ENCODE results near the gene MAPKAP1.

MAPKAP1 gene

DNA sequence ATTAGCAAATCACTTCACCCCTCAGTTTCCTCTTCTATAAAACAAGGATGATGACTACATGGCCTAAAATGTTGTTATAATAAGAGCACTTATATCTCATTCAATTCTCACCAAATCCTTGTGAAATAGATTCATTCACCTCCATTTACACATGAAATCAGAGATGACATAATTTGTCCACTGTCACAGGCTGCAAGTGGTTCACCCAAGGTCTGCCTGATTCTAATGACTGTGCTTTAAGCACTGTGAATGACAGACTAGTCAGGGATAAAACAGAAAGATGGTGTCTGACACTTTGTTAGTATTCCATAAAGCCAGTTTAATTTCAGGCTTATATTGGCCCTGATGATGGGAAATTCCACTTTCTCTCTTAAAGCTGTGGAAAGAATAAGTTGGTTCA, 209.5 kb downstream of the MAPKAP1 start:
- no peak for TF ChIP-seq ZNF274 (IDR thresholded peaks at IDR 0.05; ENCODE audit: low read depth, low read length)
- H3K4me3 ChIP-seq (ENCODE audit: low read length) = no peak overlapping the region

DNA sequence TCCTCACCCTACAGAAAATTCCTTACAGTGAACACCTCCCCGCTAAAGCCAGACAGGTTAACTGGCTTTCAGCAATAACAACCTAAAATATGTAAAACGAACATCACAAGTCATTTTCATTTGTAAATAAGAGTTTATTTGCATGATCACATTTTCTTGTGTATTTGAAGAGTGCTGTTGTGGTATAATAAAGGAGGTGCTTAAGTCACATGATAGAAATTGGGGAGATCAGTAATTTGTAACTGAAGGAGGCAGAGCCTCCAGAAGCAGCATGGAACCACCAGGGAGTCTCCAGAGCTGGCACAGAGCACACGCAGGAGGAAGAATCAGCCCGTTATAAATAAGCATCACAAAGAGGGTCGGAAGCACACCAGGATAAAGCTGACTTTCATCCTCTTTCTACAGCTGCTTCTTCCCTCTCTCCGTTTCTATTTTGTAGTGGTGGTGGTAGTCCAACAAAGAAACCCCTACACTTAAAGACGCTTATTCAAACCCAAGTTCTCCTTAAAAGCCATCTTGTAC, 210.6 kb downstream of the MAPKAP1 start:
- no peak overlapping the region for H3K4me3 ChIP-seq (ENCODE audit: low read length)
- no peak for TF ChIP-seq ZNF274 (IDR thresholded peaks at IDR 0.05; ENCODE audit: low read depth, low read length)

DNA sequence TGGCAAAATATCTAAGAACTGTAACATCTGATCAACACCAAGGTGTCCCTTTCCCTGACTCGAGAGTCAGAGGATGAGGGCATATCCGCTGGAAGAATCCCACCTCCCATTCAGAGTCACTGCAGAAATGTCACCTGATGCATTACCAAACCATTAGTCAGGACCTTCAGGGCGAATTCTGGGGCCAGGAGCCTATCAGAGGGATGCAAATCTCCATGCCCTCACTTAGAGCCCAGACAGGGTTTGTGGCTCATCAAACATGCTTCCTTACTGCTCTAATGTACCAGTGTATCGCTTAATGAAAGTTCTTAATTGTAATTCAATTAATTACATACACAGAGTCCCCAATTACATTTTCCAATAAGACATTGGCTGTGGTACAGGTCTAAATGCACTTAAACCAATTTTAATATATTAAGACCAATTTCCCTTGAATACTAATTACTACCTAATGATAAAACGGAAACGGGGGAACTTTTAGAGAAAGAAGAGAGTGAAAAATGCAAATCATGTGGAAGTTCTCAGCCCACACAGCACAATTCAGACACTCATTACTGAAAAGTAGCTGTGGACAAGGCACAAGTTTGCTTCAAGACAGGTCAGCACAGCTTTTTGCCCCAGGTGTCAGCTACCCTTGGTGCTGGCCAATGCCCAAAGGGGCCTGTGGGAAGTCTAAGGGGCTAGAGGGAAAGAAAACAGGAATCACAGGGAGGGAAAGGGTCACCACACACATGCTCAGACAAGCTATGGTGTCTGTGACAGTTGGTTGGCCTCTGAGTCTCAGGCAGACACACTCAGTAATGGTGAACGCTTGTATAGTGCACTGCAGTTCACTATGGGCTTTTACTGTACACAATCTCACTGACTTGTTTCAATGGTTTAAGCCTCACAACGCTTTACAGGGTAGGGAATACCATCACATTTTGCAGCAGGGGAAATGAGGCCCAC, 211.6 kb downstream of the MAPKAP1 start:
- no peak overlapping the region for H3K4me3 ChIP-seq (ENCODE audit: low read length)

DNA sequence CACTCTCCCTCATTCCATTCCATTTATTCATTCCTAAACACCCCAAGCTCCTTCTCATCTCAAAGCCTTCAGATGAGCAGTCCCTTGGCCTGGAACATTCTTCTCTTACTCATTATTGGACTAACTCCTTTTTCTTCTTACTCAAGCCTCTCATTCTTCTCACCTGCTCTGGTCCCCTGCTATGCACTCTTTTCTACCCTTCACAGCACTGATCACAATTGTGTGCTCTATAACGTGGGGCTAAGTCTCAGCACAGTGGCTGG, 212.4 kb downstream of the MAPKAP1 start:
- no peak overlapping the region for H3K4me3 ChIP-seq (ENCODE audit: low read length)
- no peak for TF ChIP-seq ZNF274 (IDR thresholded peaks at IDR 0.05; ENCODE audit: low read depth, low read length)

More for the DNA sequence above, 211.6 kb downstream of the MAPKAP1 start:
- no peak for TF ChIP-seq ZNF274 (IDR thresholded peaks at IDR 0.05; ENCODE audit: low read depth, low read length)

DNA sequence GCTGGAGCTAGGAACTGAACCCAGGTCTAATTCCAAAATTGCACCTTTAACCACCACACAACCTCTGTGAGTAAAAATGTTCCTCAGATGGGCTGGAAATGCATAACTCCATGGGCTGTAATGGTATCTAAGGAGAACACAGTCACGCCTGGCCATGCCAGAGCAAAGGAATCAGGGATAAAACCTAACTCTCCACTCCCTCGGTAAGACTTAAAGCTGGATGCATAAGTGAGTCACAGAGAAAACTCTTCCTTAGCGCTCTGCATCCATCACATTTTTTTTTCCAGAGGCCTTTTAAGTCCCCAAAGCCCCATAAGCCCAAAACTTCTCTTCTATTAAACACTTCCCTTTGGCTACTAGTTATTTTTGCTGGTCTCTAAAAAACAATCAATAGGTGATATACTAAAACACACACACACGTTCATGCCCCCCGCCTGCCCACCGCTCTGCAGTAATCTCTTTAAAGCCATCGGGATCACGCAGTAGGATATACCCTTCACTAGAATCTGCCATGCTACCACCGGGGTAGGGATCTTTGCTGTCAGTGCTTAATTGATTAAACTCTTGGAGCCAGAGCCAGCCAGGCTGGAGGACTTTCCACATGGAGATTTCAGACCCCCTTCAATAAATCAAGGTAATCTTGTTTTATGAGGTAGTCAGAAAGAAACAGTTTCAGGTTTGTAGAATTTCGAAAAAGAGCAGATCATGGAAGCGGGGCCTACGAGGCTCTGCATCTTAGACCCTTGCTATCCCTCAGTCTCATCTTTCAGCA, 212.9 kb downstream of the MAPKAP1 start:
- TF ChIP-seq ZNF274 (IDR thresholded peaks at IDR 0.05; ENCODE audit: low read depth, low read length) = no peak
- H3K4me3 ChIP-seq (ENCODE audit: low read length) = no peak overlapping the region

DNA sequence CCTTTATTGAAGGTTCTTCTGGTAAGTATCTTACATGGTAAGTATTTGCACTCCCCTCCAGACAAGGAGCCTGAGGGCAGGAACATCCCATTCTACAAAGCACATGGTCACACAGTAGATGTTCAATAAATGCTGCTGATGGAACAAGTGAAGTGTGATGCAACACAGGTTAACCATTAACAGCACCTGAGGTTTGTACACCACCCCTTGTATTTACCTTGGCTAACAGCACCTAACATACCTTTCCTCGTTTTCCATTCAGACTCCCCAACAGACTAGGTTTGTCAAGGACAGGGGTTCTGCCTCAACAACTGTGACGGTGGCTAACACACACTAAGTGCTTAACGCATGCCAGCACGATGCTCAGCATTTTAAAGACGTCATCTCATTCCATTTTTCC, 213.6 kb downstream of the MAPKAP1 start:
- TF ChIP-seq ZNF274 (IDR thresholded peaks at IDR 0.05; ENCODE audit: low read depth, low read length) = no peak
- H3K4me3 ChIP-seq (ENCODE audit: low read length) = no peak overlapping the region

DNA sequence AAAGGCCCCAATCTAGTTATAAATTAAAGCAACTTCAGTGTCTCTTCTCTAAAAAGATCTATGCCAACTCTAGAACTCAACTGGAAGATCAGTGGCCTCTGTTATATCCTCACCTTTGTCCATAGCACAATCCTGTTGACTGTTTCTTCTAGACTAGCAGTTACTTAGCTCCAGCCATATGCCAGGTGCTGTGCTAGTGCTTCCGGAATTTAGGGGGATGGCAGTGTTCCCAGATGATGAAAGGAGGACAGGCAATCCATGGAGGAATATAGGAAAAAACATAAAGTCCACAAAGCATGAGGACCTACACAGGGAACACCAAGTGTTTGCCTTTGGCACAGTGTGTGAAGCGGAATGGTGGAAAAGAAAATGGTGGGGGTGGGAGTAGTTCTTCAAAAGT, 214.3 kb downstream of the MAPKAP1 start:
- H3K4me3 ChIP-seq (ENCODE audit: low read length) = no peak overlapping the region
- TF ChIP-seq ZNF274 (IDR thresholded peaks at IDR 0.05; ENCODE audit: low read depth, low read length) = no peak

DNA sequence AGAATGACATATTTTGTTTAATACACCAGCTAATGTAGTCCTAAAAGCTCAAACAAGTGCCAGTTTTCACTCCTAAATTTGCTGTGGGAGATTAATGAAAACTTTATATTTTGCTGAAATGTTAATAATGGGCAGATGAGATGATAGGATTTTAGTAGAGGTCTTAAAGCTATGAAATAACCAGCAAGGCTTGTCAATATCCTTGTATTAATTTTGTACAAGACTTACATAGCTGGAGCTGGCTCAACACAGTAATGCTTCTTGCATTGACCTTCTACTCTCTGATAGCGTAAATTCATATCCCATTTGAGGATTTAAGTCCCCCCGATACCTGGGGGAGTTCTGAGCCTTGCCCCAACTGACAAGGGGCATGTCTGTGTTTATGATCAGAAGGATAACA, 219.2 kb downstream of the MAPKAP1 start:
- no peak for TF ChIP-seq ZNF274 (IDR thresholded peaks at IDR 0.05; ENCODE audit: low read depth, low read length)
- H3K4me3 ChIP-seq (ENCODE audit: low read length) = no peak overlapping the region

DNA sequence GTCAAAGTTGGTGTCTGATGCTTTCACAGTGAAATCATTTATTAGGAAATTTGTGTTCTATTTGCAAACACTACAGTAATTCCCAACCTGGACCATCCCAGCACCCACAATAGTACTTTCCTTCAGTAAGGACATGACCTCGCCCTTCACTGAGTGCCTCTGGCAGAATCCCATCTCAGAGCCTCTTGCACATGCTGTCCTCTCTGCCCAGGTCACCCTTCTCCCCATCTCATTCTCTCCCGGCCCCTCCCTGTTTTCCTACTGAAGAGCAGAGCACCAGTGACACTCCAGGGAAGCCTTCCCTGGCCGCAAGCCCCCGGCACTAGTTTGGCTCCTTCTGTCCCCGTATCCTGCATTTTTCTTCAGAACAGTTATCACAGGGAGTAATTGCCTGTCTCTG, 220.4 kb downstream of the MAPKAP1 start:
- no peak overlapping the region for H3K4me3 ChIP-seq (ENCODE audit: low read length)
- TF ChIP-seq ZNF274 (IDR thresholded peaks at IDR 0.05; ENCODE audit: low read depth, low read length) = no peak

DNA sequence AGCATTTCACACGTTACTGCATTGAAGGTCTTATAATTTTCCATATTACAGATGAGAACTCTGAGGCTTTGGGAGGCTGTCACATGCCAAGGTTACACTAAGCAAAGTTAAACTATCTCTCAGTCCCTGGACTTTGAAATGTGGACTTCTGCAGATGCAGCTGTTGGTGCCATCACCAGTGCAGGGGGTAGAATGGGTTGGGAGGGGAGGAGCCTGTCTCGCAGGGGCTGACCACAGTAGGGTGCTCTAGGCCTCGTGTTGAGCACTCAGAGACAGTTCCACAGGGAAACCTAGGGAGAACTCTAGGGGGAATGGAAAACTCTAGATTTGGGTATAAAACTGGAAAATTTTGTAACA, 220.9 kb downstream of the MAPKAP1 start:
- no peak overlapping the region for H3K4me3 ChIP-seq (ENCODE audit: low read length)
- TF ChIP-seq ZNF274 (IDR thresholded peaks at IDR 0.05; ENCODE audit: low read depth, low read length) = no peak

DNA sequence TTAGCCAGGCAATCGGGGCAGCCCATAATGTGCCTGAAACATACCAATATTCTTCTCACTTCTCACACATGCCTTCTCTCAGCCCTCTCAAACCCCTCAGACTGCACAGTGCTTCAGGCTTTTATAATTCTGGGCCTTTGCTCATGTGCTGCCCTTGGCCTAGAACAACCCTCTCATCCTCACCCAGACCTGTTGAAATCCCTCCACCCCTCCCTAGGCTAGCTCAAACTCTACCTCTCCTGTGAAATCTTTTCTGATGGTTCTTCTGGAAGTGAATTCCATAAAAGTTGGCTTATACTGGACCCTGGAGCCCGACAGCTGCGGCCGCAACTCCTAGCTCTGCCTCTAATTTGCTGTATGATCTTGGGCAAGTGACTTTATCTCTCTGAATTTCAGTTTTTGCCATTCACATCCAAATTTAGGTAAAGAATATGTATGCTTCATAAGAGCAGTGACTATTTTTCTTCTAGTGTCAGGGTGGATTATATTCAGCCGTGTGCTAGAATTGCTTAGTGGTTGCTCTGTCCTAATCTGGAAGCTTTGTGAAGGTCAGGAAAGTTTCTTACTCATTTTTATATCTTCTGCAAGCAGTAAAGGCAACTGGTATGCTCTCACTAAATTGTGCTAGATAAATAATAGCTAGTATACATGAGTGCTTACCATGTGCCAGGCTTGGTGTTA, 221.4 kb downstream of the MAPKAP1 start:
- TF ChIP-seq ZNF274 (IDR thresholded peaks at IDR 0.05; ENCODE audit: low read depth, low read length) = no peak
- no peak overlapping the region for H3K4me3 ChIP-seq (ENCODE audit: low read length)

DNA sequence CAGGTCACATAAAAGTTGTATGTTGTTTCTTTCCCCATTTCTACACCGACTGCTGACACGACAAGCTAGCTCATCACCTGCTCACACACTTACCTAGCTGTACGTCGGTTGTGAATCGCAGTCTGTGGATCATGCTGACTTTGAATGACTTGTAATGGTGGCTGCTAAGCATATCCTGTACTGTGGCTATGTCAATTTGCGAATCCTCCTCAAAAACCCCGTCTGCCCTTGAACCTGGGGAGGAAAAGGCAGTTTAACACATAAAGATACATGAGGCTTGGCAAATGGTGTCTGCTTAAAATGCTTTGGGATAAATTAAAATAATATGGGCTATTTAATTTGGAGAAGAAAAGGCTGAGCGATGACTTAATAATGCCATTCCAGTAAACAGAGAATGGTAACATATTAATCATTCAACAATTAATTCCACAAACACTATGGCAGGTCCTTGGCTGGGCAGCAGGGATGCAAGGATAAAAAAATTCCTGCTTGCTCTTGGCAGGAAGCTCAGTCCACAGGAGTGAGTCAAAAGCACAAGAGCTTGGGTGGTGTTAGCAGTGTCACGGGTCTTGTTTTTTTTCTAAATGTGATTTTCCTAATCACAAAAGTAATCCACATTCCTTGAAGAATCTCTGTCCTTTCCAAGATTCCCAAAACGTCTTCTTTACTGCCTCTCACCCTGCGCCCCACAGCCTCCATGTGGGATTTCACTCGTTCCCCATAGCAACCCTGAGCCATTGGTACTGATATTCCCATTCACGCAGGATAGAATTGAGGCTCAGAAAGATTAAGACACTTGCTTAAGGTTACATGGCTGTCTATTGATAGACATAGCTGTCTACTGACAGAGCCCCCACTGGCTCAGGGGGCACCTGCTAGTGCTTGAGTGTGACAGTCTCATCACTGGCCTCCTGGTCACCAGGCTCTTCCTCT, 222.4 kb downstream of the MAPKAP1 start:
- no peak for TF ChIP-seq ZNF274 (IDR thresholded peaks at IDR 0.05; ENCODE audit: low read depth, low read length)
- H3K4me3 ChIP-seq (ENCODE audit: low read length) = no peak overlapping the region

DNA sequence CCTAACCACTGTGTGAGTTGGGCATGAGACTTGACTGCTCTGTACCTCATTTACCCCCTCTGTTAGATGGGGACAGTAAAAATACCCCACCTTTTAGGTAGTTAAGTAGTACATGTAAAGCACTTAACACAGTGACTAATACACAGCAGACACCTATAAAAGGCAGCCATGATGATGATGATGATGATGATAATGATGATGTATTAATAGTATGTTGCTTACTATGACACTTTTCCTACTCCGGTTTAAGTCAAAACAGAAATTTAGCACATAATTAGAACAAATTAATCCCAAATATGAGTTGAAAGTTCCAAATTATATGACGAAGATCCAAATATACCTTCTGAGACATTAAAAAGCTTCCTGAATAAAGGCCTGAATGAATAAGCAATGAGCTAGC, 223.3 kb downstream of the MAPKAP1 start:
- TF ChIP-seq ZNF274 (IDR thresholded peaks at IDR 0.05; ENCODE audit: low read depth, low read length) = no peak
- no peak overlapping the region for H3K4me3 ChIP-seq (ENCODE audit: low read length)
